ENCODE data around the gene IL17REL.

The IL17REL gene

DNA sequence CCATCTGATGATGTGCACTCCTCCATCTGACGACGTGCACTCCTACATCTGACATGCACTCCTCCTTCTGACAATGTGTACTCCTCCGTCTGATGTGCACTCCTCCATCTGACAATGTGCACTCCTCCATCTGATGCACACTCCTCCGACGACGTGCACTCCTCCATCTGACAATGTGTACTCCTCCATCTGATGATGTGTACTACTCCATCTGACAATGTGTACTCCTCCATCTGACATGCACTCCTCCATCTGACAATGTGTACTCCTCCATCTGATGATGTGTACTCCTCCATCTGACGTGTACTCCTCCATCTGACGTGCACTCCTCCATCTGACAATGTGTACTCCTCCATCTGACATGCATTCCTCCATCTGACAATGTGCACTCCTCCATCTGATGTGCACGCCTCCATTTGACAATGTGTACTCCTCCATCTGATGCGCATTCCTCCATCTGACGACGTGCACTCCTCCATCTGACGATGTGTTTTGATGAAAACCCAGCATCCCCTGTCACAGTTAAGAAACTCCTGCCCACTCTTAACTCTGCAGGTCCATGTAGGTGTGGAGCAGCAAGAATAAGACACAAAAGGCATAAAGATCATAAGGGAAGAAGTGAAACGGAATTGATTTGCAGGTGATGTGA is 9.7 kb upstream of the IL17REL start:
- DNase-seq (ENCODE audit: low read depth): no peak

DNA sequence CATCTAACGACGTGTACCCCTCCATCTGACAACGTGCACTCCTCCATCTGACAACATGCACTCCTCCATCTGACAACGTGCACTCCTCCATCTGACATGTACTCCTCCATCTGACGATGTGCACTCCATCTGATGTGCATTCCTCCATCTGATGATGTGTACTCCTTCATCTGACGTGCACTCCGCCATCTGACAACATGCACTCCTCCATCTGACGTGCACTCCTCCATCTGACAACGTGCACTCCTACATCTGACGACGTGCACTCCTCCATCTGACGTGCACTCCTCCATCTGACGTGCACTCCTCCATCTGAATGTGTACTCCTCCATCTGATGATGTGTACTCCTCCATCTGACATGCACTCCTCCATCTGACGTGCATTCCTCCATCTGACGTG is 8.0 kb upstream of the IL17REL start:
- no peak for DNase-seq (ENCODE audit: low read depth)

DNA sequence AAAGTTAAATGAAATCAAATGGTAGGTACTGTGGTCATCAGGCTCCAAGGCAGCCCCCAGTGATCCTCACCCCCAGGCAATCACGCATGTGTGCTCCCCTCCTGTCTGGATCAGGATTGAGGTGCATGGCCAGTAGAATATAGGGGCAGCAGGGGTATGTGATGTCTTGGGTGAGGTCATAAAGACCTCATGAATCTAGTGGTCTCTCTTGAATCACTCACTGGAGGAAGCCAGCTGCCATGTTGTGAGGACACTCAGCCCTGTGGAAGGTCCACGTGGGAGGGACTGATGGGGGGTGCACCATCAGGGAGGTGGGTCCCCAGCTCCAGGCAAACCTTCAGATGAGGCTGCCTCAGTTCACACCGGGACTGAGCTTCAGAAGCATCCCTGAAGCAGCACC is 6.8 kb upstream of the IL17REL start:
- DNase-seq (ENCODE audit: low read depth): no peak

DNA sequence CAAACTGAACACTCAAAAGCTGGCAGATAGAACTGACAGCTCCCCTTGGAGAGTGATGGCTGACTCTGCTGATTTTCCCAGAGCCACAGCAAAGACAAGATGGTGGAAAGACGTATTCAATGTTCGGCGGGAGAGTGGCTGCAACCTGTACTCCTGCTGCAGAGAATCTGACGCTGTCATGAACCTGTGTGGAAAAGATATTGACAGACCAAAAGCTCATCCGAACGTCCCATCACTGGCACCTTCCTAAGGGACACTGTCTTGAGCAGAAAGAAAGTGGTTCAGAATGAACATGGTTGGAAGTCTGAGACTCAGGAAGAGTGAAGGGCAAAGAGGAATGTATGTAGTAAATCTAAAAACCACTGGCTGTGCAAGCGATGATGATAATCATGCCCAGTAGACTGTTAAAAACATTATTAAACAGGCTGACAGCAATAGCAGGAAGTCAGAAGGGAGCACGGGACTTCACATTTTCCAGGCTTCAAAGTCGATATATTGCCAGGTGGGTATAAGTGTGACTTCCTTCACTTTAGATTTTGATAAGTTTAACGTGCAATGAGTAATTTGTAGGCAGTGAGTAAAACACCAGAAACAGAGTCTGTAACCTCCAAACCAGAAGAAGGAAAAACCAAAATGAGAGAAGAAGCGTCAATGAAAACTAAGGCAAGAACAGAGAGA is 6.2 kb upstream of the IL17REL start:
- DNase-seq (ENCODE audit: low read depth): no peak

DNA sequence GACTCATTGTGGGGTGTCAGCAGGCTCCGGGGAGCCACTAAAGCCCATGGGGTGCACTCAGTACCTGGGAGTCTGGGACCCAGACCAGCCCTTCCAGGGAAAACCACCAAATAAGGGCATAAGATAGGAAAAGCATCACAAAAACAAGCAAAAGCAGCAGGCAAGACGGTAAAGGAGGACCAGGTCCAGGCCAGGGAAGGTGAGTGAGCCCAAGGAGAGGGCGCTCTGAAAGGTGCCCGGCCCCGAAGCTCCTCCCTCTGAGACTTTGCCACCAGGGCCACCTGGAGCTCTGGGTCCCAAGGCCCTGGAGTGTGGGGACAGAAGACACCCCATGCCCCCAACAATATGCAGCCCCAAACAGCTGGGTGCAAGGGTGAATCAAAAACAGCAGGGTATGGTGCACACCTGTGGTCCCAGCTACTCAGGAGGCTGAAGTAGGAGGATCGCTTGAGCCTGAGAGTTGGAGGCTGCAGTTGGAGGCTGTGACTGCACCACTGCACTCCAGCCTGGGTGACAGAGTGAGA is 5.2 kb upstream of the IL17REL start:
- DNase-seq (ENCODE audit: low read depth): no peak

DNA sequence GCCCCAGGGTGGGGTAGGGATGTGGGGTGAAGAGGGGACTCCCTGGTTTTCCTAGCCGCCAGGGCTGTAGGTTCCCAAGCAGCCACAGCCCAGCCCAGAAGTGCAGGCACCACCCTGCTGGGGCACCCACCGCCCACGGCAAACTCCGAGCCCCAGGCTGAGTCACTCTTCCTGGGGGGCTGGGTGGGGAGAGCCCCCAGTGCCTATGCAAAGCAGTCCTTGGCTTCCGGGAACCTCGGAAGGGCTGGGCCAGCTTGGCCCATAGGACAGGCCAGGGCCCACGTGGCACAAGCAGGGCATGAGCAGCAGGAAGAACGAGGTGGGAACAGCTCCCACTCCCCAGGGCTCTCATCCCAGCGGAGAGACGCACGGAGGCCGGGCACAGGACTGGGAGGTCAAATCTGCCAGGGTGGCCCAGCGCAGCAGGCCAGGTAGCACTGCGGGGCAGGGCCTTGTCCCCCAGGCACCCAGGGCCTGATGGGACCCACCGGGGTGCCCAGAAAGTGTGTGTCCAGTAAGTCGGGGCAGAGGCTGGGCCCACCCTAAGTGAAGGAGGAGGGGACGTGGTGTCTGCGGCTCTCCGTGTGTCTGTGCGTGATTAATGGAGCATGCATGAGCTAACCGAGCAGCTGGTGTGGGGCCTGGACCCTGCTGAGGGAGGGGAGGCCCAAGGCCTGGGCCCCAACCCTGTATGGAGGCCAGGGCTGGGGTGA is 4.6 kb upstream of the IL17REL start:
- DNase-seq (ENCODE audit: low read depth): no peak

DNA sequence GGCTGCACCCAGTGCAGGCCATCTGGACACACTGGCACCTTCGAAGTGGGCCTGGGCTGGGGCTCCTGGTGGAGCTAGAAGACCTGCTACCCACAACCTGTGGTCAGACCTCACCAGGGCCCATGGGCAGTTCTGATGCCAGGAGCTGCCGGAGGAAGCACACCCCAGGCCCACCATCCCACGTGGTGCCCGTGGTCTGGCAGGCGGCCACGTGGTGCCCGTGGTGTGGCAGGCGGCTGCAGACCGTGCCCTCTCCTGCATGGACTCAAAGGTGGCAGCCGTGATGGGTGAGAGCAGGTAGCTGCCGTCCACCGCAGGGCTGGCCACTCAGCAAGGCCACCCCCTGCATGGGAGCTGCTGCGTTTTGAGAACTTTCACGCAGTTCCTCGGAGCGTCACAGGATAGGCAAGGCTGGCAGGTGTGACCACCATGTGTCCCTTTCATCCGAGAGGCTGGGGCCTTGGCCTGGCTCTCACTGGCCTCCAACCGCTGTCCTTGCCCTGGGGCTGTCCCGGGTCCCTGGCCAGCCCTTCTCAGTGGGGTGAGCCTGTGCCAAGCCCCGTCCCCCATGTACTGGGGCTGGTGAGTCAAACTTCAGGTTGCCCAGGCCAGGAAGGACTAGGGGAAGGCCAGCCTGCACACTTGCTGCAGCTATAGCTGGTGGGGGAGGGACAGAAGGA is 3.9 kb upstream of the IL17REL start:
- no peak for DNase-seq (ENCODE audit: low read depth)

DNA sequence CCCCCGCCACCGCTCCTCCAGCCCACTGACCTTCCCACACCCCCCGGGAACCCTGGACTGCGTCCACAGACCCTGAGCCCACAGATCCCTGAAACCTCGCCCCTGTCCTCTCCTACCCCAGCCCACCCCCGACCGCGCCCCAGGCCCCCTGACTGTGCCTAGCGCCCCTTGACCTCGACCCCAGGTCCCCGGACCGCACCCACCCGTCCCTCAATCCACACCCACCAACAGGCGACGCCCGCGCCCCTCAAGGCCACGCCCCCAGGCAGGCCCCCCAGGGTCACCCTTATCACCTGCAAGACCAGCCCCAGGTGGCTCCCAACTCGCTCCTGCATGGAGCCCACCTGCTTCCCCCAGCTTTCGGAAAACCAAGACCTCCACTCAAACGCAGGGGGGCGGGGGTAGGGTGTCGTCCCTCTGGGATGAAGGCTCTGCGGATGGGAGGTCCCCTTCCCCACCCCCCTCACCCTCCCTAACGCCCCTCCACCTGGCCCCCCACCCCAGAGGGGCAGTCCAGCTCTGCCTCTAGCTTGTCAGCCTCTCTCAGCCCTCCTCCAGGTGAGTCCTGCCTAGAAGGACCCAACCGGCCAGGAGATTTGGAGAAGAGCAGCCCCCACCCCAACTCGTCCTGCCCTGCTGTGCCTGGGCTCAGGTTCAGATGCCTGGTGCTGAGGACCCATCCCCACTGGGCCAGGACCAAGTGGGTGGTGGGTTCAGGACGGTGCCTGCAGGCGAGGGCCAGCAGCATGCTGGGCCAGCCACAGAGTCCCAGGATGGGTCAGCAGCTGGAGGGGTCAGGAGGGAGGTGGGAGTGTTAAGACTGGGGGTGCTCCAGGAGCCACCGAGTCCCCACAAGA is 3.1 kb upstream of the IL17REL start:
- DNase-seq (ENCODE audit: low read depth): no peak

DNA sequence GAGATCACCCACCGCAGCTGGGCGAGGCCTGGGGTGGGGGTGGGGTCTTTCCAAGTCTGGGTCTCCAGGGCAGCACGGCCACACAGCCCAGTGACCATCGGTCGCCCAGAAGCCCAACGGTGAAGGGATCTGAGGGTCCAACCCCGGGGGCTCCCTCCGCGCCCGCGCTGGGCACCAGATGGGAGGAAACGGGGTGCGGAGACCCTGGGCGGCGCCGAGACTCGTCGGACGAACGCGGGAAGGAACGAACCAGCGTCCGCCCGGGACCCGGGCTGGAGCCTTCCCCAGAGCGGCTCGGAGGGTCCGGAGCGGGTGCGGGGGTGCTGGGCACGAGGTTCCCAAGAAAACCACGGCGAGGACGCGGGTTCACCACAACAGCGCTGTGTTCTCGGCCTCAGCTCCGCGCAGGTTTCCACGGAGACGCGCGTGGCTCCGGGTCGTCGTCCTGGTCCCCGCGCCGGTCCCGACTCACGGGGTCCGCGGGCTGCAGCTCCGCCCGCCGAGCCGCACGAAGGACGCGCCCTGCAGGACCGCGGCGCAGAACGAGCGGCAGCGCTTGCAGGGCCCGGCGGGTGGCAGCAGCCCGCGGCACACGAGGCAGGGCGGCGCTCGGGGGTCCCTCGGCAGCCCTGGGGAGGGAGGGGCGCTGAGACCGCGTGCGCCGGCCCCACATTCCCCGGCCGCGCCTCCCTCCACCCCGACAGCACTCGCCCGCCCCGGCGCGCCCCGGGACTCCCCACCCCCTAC is 2.3 kb upstream of the IL17REL start:
- DNase-seq (ENCODE audit: low read depth): no peak

DNA sequence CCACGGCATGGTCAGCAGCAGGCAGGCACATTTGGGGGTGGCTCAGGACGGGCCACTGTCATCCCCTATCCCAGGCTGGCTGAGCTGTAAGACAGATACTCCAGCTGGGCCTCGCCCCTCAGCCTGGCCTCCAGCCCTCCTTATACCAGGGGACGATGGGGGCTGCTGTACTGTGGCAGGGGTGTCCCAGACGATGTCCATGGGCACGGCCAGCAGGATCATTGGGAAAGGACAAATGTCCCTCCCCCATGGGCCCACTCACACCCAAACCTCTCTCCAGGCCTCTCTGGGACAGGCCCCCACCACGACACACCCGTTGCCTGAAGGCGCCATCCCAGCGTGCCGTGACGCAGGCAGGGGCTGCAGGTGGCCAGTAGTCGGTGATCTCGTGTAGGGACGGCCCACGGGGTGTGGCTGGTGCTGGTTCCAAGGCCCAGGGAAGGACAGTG is 1.5 kb upstream of the IL17REL start:
- no peak for DNase-seq (ENCODE audit: low read depth)

DNA sequence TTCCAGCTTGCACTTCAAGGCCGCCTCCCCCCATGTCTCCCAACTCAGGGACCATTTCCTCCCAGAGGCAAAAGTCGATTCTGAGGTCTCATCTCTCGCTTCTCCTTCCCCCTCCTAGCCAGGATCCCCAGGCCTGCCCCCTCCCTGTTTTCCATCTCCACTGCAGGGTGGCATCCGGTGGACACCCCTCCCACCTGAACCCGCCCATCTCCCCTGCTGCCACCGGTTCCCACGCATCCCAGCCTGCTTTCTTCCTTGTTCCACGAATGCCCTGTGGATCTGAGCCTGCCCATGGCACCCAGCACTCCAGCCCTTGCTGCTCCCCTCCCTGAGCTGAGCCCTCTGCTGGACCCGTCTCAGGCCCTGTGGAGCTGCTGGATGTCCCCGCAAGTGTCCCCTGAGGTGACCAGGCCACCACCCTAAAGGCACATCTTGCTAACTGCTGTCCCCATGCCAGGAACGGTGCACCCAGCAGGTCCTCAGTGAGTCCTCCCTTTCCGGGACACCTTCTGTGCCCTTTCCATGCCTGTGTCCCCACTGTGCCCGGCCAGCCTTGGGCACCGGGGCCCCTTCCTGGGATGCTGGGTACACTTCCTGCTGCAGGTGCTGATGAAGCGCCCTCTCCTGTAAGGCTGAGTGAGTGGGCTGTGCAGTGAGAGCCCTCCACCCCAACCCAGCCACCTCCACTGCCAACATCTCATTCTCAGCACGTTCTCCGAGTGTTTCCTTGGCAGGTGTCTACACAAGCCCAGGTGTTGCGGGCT is 936 bp downstream of the IL17REL start:
- no peak for DNase-seq (ENCODE audit: low read depth)

DNA sequence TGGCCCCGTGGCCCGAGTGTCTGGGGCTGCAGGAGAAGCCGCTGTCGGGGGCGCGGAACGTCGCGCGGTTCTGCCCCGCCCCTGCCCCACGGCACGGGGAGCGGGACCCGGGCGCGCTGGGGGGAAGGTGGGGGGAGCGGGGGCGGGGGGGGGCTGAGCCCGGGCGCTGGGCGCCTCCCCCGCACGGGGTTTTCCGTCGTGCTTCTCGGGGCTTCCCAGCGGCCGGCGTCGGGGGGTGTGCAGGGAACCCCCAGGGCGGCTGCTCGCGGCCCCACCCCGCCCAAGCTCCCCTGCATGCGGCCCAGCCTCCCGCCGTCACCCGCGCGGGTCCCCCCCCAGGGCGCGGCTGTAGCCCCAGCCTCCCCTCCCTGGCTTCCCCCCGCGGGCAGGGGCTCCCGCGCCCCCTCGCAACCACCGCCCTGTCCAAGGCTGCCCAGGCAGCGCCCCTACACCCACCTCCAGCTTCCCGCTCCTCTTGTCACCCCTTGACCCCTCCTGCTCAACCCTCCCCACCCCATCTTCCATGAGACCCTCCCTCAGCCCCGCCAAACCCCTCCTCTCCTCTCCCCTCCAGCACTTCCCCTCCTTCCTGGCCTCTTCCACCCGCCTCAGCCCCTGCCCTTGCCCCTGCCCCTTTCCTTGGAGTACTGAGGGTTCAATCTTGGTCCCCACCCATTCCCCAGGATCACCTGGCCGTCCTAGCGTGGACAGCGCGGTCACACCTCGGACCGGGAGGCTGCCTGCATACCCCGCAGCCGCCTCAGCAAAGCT is 1.7 kb downstream of the IL17REL start:
- DNase-seq (ENCODE audit: low read depth): no peak

DNA sequence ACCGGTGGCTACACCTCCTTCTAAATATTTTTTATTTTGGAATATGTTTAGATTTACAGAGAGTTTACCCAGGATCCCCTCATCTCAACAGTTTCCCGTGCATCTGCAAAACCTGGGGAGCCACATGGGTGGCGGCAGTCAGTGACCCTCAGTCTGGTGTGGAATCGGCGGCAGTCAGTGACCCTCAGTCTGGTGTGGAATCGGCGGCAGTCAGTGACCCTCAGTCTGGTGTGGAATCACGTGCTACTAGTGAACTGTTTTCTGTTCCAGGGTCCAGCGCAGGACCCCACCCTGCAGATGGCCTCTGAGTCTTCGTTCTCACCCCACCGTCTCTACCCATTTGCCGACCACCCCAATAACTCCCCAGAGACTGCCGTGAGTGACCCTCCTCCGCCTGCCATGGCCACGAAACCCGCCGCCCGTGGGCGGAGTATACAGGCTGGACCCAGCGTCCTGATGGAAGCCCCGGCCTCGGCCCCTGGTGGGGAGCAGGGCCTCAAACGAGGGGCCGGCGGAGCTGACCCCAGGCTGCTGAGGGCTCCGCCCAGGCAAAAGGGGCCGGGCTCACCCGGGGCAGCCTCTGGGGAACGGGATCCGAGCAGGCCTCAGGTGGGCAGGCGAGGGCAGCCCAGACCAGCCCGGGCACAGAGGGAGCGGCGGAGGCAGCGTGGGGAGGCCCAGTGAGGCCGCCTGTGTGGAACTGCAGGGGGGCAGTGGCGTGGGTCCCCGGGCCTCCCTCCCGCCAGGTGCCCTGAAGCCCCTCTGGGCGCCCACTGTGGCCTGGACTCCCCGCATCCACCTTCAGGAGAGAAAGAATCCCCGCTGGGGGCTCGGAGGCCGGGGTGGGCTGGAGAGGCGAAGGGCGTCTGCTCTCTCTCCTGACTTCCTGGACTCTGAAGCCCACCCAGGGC is 2.5 kb downstream of the IL17REL start:
- no peak for DNase-seq (ENCODE audit: low read depth)

DNA sequence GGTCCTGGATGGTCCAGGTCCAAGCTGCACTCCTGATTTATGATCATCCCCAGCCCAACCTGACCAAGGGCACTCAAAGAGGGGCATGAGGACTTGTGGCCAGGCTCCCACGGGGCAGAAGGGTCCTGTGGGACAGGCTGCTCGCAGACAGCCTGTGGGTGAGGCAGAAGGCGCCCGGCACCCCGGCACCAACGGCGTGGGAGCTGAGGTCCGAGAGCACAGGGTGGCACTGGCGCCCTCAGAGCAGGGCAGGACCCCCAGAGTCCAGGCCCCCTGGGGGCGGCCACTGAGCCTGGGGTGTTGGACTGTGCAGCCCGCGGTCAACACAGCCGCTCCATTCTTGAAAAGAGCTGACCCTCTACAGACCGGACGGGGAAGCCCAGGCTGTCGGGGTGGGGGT is 3.3 kb downstream of the IL17REL start:
- DNase-seq (ENCODE audit: low read depth): no peak

DNA sequence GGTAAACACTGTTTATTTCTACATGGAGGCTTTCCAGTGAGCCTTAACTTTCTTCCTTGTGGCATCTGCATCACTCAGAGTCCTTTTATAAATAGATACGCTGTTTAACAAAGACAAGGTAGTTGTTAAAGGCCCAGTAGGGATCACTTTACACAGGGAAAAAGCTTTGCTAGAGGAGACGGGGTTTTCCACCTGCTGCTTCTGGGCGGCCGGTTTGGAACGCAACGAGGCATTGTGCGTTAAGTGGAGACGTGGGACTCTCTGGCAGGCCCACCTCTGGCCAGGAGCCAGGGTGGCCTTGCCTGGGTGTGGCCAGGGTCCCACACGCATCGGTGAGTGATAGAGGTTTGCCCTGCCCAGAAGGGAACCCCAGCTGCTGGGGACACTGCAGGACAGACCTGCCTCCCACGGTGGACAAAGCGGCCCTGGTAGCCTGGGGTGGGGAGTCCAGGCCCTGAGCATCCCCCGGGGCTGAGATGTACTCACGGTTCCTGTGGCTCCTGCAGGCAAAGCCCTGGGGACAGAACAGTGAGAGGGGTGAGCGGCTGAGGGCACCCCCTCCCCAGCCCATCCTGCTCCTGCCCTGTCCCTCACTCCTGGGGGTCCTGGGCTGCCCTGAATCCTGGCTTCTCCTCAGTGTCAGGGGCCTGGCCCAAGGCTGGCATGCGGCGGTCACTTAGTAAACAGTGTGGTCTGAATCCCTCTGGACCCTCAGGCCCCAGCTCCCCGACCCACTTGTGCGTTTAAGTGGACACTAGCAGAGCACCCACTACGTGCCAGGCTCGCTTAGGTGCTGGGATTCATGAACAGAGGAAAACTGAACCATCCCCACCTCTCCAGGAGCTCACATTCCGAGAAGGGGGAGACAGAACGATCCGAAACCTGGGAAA is 4.2 kb downstream of the IL17REL start:
- DNase-seq (ENCODE audit: low read depth): no peak

DNA sequence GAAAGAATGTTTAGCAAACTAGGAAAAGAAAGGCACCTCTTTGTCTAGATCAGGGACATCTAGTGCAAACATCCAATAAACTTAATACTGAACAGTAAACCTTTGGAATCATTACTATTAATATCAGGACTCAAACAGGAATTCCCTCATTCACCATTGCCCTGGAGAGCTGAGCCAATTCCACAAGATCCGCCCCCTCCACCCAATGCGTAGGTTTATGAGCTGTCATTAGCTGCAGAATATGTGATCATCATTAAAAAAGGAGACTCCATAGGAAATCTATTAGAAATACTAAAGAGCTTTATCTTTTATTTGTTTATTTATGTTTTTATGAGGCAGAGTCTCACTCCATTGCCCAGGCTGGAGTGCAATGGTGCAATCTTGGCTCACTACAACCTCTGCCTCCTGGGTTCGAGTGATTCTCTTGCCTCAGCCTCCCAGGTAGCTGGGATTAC is 5.5 kb downstream of the IL17REL start:
- no peak for DNase-seq (ENCODE audit: low read depth)

DNA sequence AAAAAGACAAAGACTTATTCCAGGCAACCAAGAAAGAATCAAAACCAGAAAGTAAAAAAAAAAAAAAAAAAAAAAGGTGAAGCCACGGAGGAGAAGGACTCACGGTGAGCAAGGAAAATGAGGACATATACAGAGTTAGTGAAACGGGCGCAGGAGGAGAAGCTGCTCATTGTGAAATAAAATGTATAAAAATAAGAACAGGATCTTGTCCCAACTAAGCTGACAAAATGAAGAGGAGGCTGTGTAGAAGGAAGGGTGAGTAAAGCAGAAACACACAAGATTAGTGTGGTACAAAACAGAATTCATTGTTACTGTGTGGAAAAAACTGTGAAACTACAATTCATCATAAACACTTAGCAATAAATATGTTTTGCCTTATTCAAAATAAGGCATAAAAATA is 7.6 kb downstream of the IL17REL start:
- no peak for DNase-seq (ENCODE audit: low read depth)

Measured in CMK (cell line).